ENCODE measurements around the gene BMP10.
A peak's percentile ranks its signal among the peaks of the same experiment; 100 is the strongest.

Gene BMP10

GRCh38 chr2:68871159-68871764 lies at the start of gene BMP10:
Gene BMP10 (minus strand): TSS chr2:68871397. CDS start chr2:68871358, 39 bp downstream.
- DNase-seq: no peak

- no peak for DNase-seq
Measured at GRCh38 chr2:68920481-68921170, 49.4 kb upstream of the BMP10 start.

- DNase-seq: no peak
Measured at GRCh38 chr2:68918497-68918896, 47.3 kb upstream of the BMP10 start.

GRCh38 chr2:68917034-68917718 lies 46.0 kb upstream of the BMP10 start:
- no peak for DNase-seq

GRCh38 chr2:68916226-68916625 lies 45.0 kb upstream of the BMP10 start:
- DNase-seq: no peak

- DNase-seq: no peak
Measured at GRCh38 chr2:68915393-68915792, 44.2 kb upstream of the BMP10 start.

- DNase-seq: no peak
Measured at GRCh38 chr2:68913359-68913758, 42.2 kb upstream of the BMP10 start.

- DNase-seq: no peak
Measured at GRCh38 chr2:68912732-68913131, 41.5 kb upstream of the BMP10 start.

- DNase-seq: no peak
Measured at GRCh38 chr2:68912111-68912510, 40.9 kb upstream of the BMP10 start.

GRCh38 chr2:68911709-68912108 lies 40.5 kb upstream of the BMP10 start:
- DNase-seq: no peak

GRCh38 chr2:68911246-68911645 lies 40.0 kb upstream of the BMP10 start:
- DNase-seq: no peak

- DNase-seq: peak in 33 of 58 donors; percentile 1 to 68 (median 23)
Measured at GRCh38 chr2:68909793-68910674, 38.8 kb upstream of the BMP10 start.

- DNase-seq: peak in 1 of 58 donors; percentile 21
Measured at GRCh38 chr2:68908392-68908970, 37.3 kb upstream of the BMP10 start.

GRCh38 chr2:68907920-68908253 lies 36.7 kb upstream of the BMP10 start:
- no peak for DNase-seq

- DNase-seq: no peak
Measured at GRCh38 chr2:68907232-68907919, 36.2 kb upstream of the BMP10 start.

- DNase-seq: no peak
Measured at GRCh38 chr2:68906716-68907115, 35.5 kb upstream of the BMP10 start.

- no peak for DNase-seq
Measured at GRCh38 chr2:68905116-68905515, 33.9 kb upstream of the BMP10 start.

GRCh38 chr2:68901561-68901960 lies 30.4 kb upstream of the BMP10 start:
- no peak for DNase-seq

- no peak for DNase-seq
Measured at GRCh38 chr2:68901199-68901514, 30.0 kb upstream of the BMP10 start.

GRCh38 chr2:68900496-68901198 lies 29.4 kb upstream of the BMP10 start:
- DNase-seq: no peak

All from anterior cingulate cortex (tissue), 58 donors.